RWPE2 (cell line): Measurements from ENCODE around the gene LPCAT3.

Experiments
- ATAC-seq: fragments of 200-7000 bp; cut with Tn5 transposase; 3 replicates; pipeline ENCODE4 v1.9.1; 2021; ENCODE audit warnings: low read depth
- DNase-seq: peaks from one replicate; pipeline ENCODE4 v3.0.0-alpha.2; 2020; ENCODE audit warnings: low spot score
- H3K27ac ChIP-seq: fragments of 450-650 bp; 2 replicates; pipeline ENCODE4 v1.5.1; 2017; ENCODE audit warnings: mild to moderate bottlenecking; ENCODE audit not compliant: poor library complexity, severe bottlenecking
- H3K27me3 ChIP-seq: fragments of 250-450 bp; sonication (Bioruptor Pico); 2 replicates; pipeline ENCODE4 v1.5.1; 2021; ENCODE audit warnings: mild to moderate bottlenecking, moderate library complexity; ENCODE audit not compliant: insufficient read depth, poor library complexity, severe bottlenecking
- H3K36me3 ChIP-seq: fragments of 250-450 bp; sonication (Bioruptor Pico); 2 replicates; pipeline ENCODE4 v1.5.1; 2020; ENCODE audit warnings: low read depth, mild to moderate bottlenecking, moderate library complexity
- H3K4me1 ChIP-seq: fragments of 250-450 bp; sonication (Bioruptor Pico); 2 replicates; pipeline ENCODE4 v1.5.1; 2021; ENCODE audit warnings: mild to moderate bottlenecking, moderate library complexity; ENCODE audit not compliant: insufficient read depth, poor library complexity, severe bottlenecking
- H3K4me3 ChIP-seq: fragments of 250-450 bp; sonication (Bioruptor Pico); 2 replicates; pipeline ENCODE4 v1.5.1; 2021; ENCODE audit warnings: mild to moderate bottlenecking, moderate library complexity; ENCODE audit not compliant: severe bottlenecking
- H3K9me3 ChIP-seq: fragments of 250-450 bp; sonication (Bioruptor Pico); 2 replicates; pipeline ENCODE4 v1.5.1; 2021; ENCODE audit warnings: mild to moderate bottlenecking, moderate library complexity; ENCODE audit not compliant: severe bottlenecking
- CTCF ChIP-seq: fragments of 450-650 bp; IDR thresholded peaks from one replicate; pipeline ENCODE4 v1.5.1; 2017; ENCODE audit warnings: mild to moderate bottlenecking, moderate library complexity; ENCODE audit not compliant: poor library complexity, severe bottlenecking

The LPCAT3 gene

GRCh38 chr12:6982532-6982931 is 35.7 kb downstream of the LPCAT3 start:
- no peaks in the 10 kb centered on the region for H3K4me1 ChIP-seq
- no peak for ATAC-seq

GRCh38 chr12:6981152-6982052 is 36.9 kb downstream of the LPCAT3 start:
- H3K27ac ChIP-seq, result no peak overlapping the region
- ATAC-seq (no peak), DNase-seq (no peak)
- H3K9me3 ChIP-seq, result no peaks in the 10 kb centered on the region
- H3K27me3 ChIP-seq, result no peaks in the 10 kb centered on the region
- TF ChIP-seq CTCF, result no peak
- no peaks in the 10 kb centered on the region for H3K4me1 ChIP-seq
- H3K36me3 ChIP-seq, result peaks cover 45% of the 10 kb centered on the region
- no peak overlapping the region for H3K4me3 ChIP-seq

More at GRCh38 chr12:6982532-6982931, 35.7 kb downstream of the LPCAT3 start:
- Histone ChIP-seq H3K9me3 (no peaks in the 10 kb centered on the region), H3K36me3 (peaks cover 34% of the 10 kb centered on the region), H3K4me3 (no peak overlapping the region), H3K27ac (no peak overlapping the region), H3K27me3 (no peaks in the 10 kb centered on the region)
- no peak for DNase-seq
- no peak for TF ChIP-seq CTCF

GRCh38 chr12:6980740-6981139 is 37.5 kb downstream of the LPCAT3 start:
- no peak for TF ChIP-seq CTCF

GRCh38 chr12:6980075-6980474 is 38.2 kb downstream of the LPCAT3 start:
- Histone ChIP-seq H3K4me3 (no peak overlapping the region), H3K4me1 (no peaks in the 10 kb centered on the region), H3K9me3 (no peaks in the 10 kb centered on the region), H3K27me3 (no peaks in the 10 kb centered on the region), H3K36me3 (peaks cover 59% of the 10 kb centered on the region), H3K27ac (no peak overlapping the region)
- TF ChIP-seq CTCF, result no peak
- ATAC-seq, result no peak
- no peak for DNase-seq

More at GRCh38 chr12:6980740-6981139, 37.5 kb downstream of the LPCAT3 start:
- H3K27me3 ChIP-seq, result no peaks in the 10 kb centered on the region
- no peak for DNase-seq
- H3K27ac ChIP-seq, result no peak overlapping the region
- H3K9me3 ChIP-seq, result no peaks in the 10 kb centered on the region
- H3K4me3 ChIP-seq, result no peak overlapping the region
- peaks cover 52% of the 10 kb centered on the region for H3K36me3 ChIP-seq
- 0 out of 3 replicates have a peak, but pooled peaks have one; percentile 15 for ATAC-seq
- H3K4me1 ChIP-seq, result no peaks in the 10 kb centered on the region

GRCh38 chr12:6979453-6979852 is 38.8 kb downstream of the LPCAT3 start:
- TF ChIP-seq CTCF, result no peak
- H3K4me1 ChIP-seq, result no peaks in the 10 kb centered on the region
- ATAC-seq (no peak), DNase-seq (no peak)
- H3K27ac ChIP-seq, result no peak overlapping the region
- H3K27me3 ChIP-seq, result no peaks in the 10 kb centered on the region
- peaks cover 65% of the 10 kb centered on the region for H3K36me3 ChIP-seq
- no peak overlapping the region for H3K4me3 ChIP-seq
- H3K9me3 ChIP-seq, result no peaks in the 10 kb centered on the region
